Measurements from ENCODE around the gene TENM4. TPM values are rescaled to one million over a fixed set of nuclear protein-coding genes. Genes with fewer than 3 reads are reported as not detected.

TENM4 gene
- total and polyA plus RNA-seq, 2 of the 8 experiments (the other 6 are each of a cell fraction or from before 2014, with no cell fraction given), result 3.5 to 7.2 TPM

DNA sequence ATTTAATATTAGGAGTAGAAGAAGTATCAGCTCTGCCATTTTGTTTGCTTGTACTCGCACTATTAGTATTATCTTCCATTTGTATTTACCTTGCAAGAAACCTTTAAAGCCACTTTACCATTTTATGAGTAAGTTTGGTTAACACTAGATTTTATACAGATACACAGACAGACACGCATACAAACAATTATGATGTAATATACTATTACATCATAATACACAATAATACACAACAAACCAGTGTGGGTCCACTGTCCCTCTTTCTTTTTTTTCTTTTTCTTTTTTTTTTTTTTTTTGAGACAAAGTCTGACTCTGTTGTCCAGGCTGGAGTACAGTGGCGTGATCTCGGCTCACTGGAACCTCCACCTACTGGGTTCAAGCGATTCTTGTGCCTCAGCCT is 695.9 kb downstream of the TENM4 start (continued):
- TF ChIP-seq CBX5 (IDR thresholded peaks at IDR 0.05; ENCODE audit: low read depth, low read length) (no peak), RXRA (IDR thresholded peaks at IDR 0.05; ENCODE audit: insufficient read depth, low read depth, low read length) (no peak), NRF1 (IDR thresholded peaks at IDR 0.05; ENCODE audit: low read depth, low read length) (no peak)
